Tibial nerve (tissue), 4 donors: Measurements from ENCODE around the gene PHYH. TPM values are rescaled to one million over a fixed set of nuclear protein-coding genes. Genes with fewer than 3 reads are reported as not detected.
"Not testable (repeated sequence)": the region's sequence is repeated elsewhere in the genome, so short reads cannot be mapped to it uniquely, and the experiment has no call there.

Experiments
- DNase-seq, 2 donors: peaks; one replicate each; pipeline ENCODE4 v3.0.0-alpha.2; 2019; ENCODE audit warnings: low spot score in 2 of 2
- H3K27ac ChIP-seq, 4 donors: fragments of 200-600 bp; sonication (generic) in 3 of 4; one replicate each; pipeline ENCODE4 v1.5.1; 2017 to 2019; ENCODE audit warnings: mild to moderate bottlenecking in 1 of 4
- H3K27me3 ChIP-seq, 2 donors: fragments of 200-600 bp; sonication (generic) in 1 of 2; one replicate each; pipeline versions ENCODE4 v1.5.1 to v1.6.0; 2017 to 2019
- H3K36me3 ChIP-seq, 3 donors: fragments of 200-600 bp; sonication (generic); one replicate each; pipeline ENCODE4 v1.5.1; 2018 to 2019
- H3K4me1 ChIP-seq, 4 donors: fragments of 200-600 bp; sonication (generic) in 3 of 4; one replicate each; pipeline ENCODE4 v1.5.1; 2017 to 2019
- H3K4me3 ChIP-seq, 4 donors: fragments of 200-600 bp; sonication (generic) in 3 of 4; one replicate each; pipeline ENCODE4 v1.5.1; 2017 to 2019; ENCODE audit warnings: mild to moderate bottlenecking in 1 of 4, moderate library complexity in 1 of 4
- H3K9me3 ChIP-seq, 4 donors: fragments of 200-600 bp; sonication (generic) in 3 of 4; one replicate each; pipeline ENCODE4 v1.5.1; 2017 to 2019
- CTCF ChIP-seq, 5 experiments: fragments of 200-600 bp in 3 of 5; fragments of 450-650 bp in 2 of 5; sonication (generic) in 3 of 5; IDR thresholded peaks; one replicate each; pipeline ENCODE4 v1.5.1; 2016 to 2019; ENCODE audit warnings: antibody characterized with exemption in 5 of 5, mild to moderate bottlenecking in 3 of 5, moderate library complexity in 2 of 5
- EP300 ChIP-seq, 2 donors: sonication (generic); formaldehyde crosslinking; IDR thresholded peaks; one replicate each; pipeline ENCODE4 v1.6.1; 2017; ENCODE audit warnings: antibody characterized with exemption in 2 of 2, mild to moderate bottlenecking in 1 of 2
- POLR2A ChIP-seq, 2 donors: fragments of 450-650 bp; IDR thresholded peaks; one replicate each; pipeline ENCODE4 v1.6.1; 2017; ENCODE audit warnings: antibody characterized with exemption in 2 of 2, mild to moderate bottlenecking in 2 of 2, moderate library complexity in 2 of 2
- WGBS, 2 donors: methylation state at CpG; one replicate each; pipeline ENCODE4 v1.1.5; 2018; 5-methylcytosine and 5-hydroxymethylcytosine counted together
- total RNA-seq, 4 donors: library from RNA; depleted of rRNA; stranded (reverse); fragments of >200 nt; gene quantifications; one replicate each; pipeline ENCODE4 v1.1.0, GENCODE V29; 2016

PHYH gene
- total RNA-seq, 4 donors from 2014 or later, result 14.1 to 40.9 (median 32.5) TPM

GRCh38 chr10:13236638-13237037 lies 63.2 kb downstream of the PHYH start:
- DNase-seq, result no peak
- H3K36me3 ChIP-seq, result no peaks in the 10 kb centered on the region
- no peaks in the 10 kb centered on the region for H3K27me3 ChIP-seq
- H3K9me3 ChIP-seq, result no peaks in the 10 kb centered on the region
- WGBS, 2 donors, result 71 to 79% methylated on average over 8 of the region's 8 CpGs
- no peak for TF ChIP-seq POLR2A (IDR thresholded peaks at IDR 0.05)
- no peak for TF ChIP-seq CTCF (IDR thresholded peaks at IDR 0.05)
- TF ChIP-seq EP300 (IDR thresholded peaks at IDR 0.05), result no peak
- no peak overlapping the region for H3K27ac ChIP-seq
- H3K4me1 ChIP-seq, result no peaks in the 10 kb centered on the region
- no peak overlapping the region for H3K4me3 ChIP-seq

- H3K36me3 ChIP-seq, DNase-seq, H3K4me1 ChIP-seq, H3K4me3 ChIP-seq, H3K27me3 ChIP-seq, H3K27ac ChIP-seq, H3K9me3 ChIP-seq: not testable (repeated sequence)
- WGBS, 2 donors, result 87 to 91% methylated on average over 13 of the region's 13 CpGs
Measured at GRCh38 chr10:13234736-13235135, 65.1 kb downstream of the PHYH start.

- Histone ChIP-seq H3K36me3 (no peaks in the 10 kb centered on the region), H3K27me3 (no peaks in the 10 kb centered on the region), H3K27ac (no peak within 1 kb of the TSS), H3K4me1 (no peaks in the 10 kb centered on the region), H3K9me3 (no peaks in the 10 kb centered on the region), H3K4me3 (no peak within 1 kb of the TSS)
- no peak for TF ChIP-seq CTCF (IDR thresholded peaks at IDR 0.05)
- no peak for TF ChIP-seq POLR2A (IDR thresholded peaks at IDR 0.05)
- TF ChIP-seq EP300 (IDR thresholded peaks at IDR 0.05), result no peak
- no peak for DNase-seq
- 63 to 71% methylated on average over 10 of the region's 10 CpGs for WGBS, 2 donors
Measured at GRCh38 chr10:13234172-13234571, 65.7 kb downstream of the PHYH start, which contains the start of gene UCMA. Gene UCMA, minus strand, starts transcription at chr10:13234374. Its CDS starts 116 bp downstream, at chr10:13234258.

- Histone ChIP-seq H3K4me3 (no peak overlapping the region), H3K27me3 (no peaks in the 10 kb centered on the region), H3K36me3 (no peaks in the 10 kb centered on the region), H3K9me3 (no peaks in the 10 kb centered on the region), H3K27ac (no peak overlapping the region), H3K4me1 (no peaks in the 10 kb centered on the region)
- WGBS, 2 donors, result 43 to 49% methylated on average over 14 of the region's 14 CpGs
- DNase-seq, result no peak
- TF ChIP-seq CTCF (IDR thresholded peaks at IDR 0.05) (no peak), POLR2A (IDR thresholded peaks at IDR 0.05) (no peak), EP300 (IDR thresholded peaks at IDR 0.05) (no peak)
Measured at GRCh38 chr10:13233358-13233757, 66.5 kb downstream of the PHYH start.

- Histone ChIP-seq H3K27ac (no peak overlapping the region), H3K27me3 (no peaks in the 10 kb centered on the region), H3K4me1 (no peaks in the 10 kb centered on the region), H3K9me3 (no peaks in the 10 kb centered on the region), H3K4me3 (no peak overlapping the region), H3K36me3 (no peaks in the 10 kb centered on the region)
- no peak for DNase-seq
- TF ChIP-seq CTCF (IDR thresholded peaks at IDR 0.05) (no peak), POLR2A (IDR thresholded peaks at IDR 0.05) (no peak), EP300 (IDR thresholded peaks at IDR 0.05) (no peak)
- WGBS, 2 donors, result 70 to 76% methylated on average over 5 to 6 of the region's 6 CpGs
Measured at GRCh38 chr10:13231808-13232207, 68.1 kb downstream of the PHYH start.

GRCh38 chr10:13231190-13231589 lies 68.7 kb downstream of the PHYH start:
- Histone ChIP-seq H3K4me3 (no peak overlapping the region), H3K4me1 (no peaks in the 10 kb centered on the region), H3K27ac (no peak overlapping the region), H3K9me3 (no peaks in the 10 kb centered on the region), H3K36me3 (no peaks in the 10 kb centered on the region), H3K27me3 (no peaks in the 10 kb centered on the region)
- DNase-seq, result no peak
- no peak for TF ChIP-seq CTCF (IDR thresholded peaks at IDR 0.05)
- 59 to 64% methylated on average over 9 of the region's 9 CpGs for WGBS, 2 donors
